NCI-H82 treated with DMSO at 0.1 percent for 48 hours (cell line): Measurements from ENCODE around the gene ADAM17.
A peak's percentile ranks its signal among the peaks of the same experiment; 100 is the strongest.
"Not testable (repeated sequence)": the region's sequence is repeated elsewhere in the genome, so short reads cannot be mapped to it uniquely, and the experiment has no call there.

Experiments used
- DNase-seq: peaks from one replicate; lab custom pipeline; 2025; ENCODE audit not compliant: unreplicated experiment; lab: John Stamatoyannopoulos, UW

Gene ADAM17

DNA sequence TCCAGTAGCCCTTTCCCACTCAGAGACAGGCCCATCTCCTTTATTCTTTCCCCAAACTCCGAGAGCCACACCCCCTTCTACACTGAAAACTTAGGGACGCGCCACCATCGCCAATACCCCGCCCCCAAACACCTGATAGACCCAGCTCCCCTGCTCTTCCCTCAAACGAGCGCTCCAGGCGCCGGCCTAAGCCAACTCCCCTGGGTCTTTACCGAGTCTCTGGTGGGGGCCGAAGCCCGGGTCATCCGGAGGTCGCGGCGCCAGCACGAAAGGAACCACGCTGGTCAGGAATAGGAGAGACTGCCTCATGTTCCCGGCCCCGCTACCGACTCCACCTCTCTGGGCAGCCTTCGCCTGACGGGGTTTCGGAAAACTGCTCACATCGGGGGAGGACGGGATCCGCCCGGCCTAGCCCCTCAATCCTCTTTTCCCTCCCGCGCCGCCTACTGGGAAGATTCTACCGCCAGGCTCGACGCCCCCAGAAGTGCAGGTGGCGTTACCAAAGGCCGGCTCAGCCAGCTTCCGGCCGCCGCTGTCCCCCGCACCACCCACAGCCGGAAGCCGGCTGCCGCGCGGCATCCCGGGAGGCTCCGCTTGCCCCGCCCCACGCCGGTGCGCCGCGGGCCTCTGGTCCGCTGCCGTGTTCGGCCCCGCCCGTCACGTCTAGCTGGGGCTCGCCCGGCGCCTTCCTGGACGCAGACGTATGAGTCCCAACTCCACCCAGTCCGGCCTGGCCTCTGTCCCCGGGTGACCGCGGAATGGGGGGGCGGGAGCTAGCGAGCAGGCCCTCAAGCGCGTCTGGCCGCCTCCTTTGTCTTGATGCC, at the start of gene ADAM17:
ADAM17 (minus strand) TSS at position 534 of the 824 bp plus-strand sequence; CDS start at position 309, 225 bp downstream.
- DNase-seq = peak; percentile 90

DNA sequence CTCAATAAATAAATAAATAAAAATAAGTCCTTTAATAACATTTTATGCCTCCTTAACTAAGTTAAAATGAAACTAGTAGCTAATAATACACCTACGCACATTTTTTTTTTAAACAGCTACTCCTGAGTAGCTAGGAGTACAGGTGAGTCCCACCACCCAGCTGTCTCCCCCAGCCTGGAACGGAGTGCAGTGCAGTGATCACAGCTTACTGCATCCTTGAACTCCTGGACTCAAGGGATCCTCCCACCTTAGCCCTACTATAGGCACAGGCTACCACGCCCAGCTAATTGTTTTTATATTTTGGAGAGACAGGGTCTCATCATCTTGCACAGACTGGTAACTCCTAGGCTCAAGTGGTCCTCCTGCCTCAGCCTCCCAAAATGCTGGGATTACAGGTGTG, 46.8 kb upstream of the ADAM17 start:
- DNase-seq = no peak

DNA sequence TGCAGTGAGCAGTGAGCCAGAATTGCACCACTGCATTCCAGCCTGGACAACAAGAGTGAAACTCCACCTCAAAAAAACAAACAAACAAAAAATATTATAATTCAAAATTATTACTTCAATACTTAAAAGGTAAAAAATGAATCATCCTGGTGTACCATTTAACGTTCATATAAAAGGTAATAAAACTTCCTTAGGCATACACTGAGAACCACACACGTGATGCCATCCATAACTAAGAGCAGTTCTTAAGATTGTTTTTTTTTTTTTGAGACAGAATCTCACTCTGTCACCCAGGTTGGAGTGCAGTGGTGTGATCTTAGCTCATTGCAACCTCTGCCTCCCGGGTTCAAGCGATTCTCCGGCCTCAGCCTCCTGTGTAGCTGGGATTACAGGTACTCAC, 45.8 kb upstream of the ADAM17 start:
- DNase-seq = no peak

DNA sequence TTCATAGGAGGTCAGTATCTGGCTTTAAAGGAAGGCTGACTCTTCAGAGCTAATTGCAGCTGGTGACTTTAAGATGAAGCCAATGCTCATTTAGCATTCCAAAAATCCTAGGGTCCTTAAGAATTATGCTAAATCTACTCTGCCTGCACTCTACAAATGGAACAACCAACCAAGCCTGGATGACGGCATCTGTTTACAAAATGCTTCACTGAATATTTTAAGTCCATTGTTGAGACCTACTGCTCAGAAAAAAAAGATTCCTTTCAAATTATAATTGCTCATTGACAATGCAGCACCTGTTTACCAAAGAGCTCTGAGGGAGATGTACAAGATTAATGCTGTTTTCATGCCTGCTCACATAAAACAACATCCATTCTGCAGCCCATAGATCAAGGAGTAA, 43.8 kb upstream of the ADAM17 start:
- no peak for DNase-seq

DNA sequence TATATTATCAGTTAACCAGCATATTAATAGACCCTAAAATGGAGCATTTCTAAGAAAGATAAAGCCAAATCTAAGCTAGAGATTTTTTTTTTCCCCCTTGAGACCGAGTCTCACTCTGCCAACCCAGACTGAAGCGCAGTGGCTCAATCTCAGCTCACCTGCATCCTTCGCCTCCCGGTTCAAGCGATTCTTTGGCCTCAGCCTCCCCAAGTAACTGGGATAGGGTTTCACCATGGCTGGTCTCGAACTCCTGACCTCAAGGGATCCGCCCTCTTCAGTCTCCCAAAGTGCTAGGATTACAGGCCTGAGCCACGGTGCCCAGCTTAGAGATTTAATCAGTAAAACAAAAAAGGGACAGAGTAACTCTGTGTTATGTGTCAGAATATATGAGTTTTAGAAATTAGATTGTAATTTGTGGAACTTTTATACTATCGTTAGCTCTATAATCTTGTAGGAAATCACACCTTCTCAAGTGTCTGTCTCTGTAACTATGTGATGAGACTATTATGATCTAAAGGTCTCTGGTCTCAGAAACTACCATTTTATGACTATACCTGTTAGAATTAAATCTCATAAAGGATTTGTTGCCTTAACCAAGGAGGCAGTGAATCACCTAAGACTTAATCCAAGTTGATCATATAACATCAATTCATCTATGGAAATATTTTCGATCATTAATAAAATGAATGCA, 41.1 kb upstream of the ADAM17 start:
- no peak for DNase-seq

DNA sequence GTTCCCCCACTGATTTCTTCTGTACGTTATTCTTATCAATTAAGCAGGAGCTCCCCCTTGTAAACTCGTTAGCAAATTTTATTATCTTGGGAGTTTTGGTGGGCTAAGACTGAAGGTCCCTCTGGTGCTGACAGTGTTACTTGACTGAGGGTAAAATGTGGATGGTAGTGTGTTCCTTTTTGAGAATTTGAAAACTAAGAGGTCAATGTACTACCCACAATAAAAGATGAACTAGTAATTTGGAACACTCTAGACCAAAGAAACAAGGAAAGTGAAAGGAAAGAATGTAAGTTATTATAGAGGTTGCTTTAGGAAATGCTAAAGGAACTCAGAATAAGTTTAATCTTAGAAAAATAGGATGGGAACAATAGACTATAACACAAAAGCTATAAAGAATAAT, 40.1 kb upstream of the ADAM17 start:
- DNase-seq = no peak

DNA sequence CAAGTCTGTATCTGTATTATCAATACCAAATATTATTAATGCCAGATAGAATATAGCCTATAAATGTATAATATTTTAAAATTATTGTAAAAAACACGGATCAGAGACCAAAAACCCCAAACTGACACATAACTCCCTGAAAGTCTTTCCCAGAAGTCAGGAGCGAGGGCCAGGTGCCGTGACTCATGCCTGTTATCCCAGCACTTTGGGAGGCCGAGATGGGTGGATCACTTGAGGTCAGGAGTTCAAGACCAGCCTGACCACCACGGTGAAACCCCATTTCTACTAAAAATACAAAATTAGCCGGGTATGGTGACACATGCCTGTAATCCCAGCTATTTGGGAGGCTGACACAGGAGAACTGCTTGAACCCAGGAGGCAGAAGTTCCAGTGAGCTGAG, 39.6 kb upstream of the ADAM17 start:
- DNase-seq = not testable (repeated sequence)

DNA sequence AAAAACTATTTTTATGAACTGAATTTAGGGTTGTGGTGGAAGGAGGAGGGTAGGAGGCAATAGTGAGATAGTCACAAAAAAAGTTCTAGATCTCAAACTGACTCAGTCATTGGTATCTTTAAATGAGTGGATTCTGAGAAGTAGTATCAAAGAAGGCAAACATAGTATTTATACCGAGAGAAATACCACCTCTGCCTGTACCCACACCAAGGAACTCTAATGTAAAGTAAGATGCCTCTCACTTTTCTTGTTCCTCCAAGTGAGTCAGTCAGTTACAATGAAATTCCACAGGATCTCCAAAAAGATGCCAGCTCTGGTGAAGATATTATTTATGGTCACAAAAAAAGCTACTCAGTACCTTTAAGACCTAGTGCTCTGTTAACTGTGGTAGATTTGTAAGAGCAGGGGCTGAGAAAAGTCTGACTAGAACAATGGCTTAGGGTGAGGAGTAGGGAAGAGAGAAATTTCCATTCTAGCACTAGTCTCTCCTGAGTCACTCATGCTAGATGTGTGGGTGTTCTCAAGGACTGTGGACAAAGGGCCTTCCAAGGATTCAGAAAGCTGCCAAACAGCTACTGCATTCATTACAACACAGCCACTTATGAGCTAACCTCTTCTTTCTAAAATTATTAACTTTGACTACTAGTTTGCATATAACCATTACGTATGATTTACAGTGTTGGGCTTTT, 38.9 kb upstream of the ADAM17 start:
- no peak for DNase-seq

DNA sequence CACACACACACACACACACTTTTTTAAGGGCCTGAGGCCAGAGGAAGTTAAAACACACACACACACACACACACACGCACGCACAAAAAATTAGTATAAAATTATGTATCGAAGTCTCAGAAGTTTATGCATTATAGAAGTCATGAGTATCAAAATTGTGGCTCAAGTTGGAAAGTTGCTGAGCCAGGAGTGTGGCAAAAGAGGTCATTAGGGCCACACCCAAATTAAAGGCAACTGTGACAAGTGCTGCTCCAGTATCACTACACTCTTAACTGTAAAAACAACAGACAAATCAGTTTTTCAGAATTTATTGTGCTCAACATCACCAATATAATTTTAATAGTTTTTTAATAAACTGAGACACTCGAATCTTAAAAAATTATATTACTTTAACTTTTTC, 38.3 kb upstream of the ADAM17 start:
- no peak for DNase-seq

DNA sequence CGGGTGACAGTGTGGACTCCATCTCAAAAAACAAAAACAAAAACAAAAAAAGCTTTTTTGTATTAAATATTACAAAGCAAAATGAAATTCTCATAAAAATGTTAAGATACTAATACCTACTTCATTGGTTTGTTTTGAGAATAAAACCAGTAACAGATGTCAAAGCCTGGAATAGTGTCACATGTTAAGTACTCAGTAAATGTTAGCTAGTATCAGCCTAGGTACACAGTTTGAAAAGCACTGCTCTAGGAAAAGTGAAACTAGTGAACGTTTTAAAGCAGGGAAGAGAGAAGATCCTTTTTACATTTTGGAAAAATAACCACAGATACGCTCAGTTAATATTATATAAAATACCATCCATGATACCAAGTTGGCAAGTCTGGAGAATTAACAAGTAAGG, 37.1 kb upstream of the ADAM17 start:
- no peak for DNase-seq

DNA sequence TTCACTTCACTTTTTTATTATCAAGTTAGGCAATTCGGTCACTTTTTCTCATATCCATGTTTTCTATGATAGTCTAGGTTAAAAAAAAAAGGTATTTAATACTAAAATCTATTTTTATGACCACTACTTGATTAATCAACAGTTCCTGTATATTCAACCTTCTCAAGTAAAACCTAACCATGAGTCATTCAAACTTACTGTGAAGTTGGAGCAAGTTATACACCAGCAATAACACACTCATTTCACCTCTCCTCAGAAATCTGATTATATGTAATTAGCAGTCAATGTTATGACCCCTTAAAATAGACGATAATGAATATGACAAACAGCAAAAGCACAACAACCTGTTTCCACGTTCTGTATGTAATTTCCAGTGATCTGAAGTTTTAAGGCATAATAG, 35.0 kb upstream of the ADAM17 start:
- no peak for DNase-seq

DNA sequence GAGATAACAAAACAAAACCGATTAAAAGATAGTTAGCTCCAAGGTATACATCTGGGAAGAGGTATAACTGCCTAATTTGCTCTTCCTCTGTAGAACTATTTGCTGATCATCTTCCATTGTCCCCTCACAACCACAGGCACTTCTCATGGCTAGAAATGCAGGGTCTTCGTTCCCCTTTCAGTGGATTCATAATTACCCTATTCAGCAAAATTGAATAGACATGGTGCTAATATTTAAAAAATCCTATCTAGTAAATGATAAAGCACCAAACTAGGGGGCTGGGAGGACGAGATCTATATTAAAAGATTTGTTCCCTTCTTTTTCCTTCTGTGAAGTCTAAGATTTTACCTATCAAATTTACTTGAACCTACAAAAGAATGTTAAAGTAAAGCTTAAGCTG, 30.8 kb upstream of the ADAM17 start:
- DNase-seq = no peak

DNA sequence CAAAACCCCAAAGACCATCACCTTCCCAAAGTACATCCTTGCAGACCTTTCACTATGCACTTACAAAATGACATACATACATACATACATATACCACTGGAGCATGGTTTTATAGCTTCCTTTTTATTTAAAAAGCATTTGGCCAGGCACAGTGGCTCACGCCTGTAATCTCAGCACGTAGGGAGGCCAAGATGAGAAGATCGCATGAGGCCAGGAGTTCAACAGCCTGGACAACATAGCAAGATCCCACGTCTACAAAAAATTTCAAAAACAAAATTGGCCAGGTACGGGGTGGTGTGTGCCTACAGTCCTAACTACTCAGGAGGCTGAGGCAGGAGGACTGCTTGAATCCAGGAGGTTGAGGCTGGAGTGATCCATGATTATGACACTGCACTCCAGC, 29.9 kb upstream of the ADAM17 start:
- no peak for DNase-seq

DNA sequence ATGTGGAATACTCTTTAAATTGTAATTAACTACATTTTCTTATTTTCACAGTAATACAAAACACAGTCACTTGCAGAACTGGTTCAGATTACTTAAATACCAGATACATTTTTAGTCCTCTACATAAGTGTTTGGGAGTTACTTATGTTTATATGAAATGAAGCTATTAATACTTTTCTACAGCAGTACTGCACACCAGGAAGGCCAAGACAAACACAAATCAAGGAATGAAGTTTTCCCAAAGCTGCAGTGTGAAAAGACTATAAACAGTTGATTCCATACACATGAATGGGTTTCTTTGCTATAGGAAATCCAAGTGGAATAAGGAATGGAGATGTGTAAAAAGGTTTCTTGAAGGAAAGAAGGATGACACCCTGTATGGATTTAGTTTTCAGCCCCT, 29.3 kb upstream of the ADAM17 start:
- DNase-seq = not testable (repeated sequence)

DNA sequence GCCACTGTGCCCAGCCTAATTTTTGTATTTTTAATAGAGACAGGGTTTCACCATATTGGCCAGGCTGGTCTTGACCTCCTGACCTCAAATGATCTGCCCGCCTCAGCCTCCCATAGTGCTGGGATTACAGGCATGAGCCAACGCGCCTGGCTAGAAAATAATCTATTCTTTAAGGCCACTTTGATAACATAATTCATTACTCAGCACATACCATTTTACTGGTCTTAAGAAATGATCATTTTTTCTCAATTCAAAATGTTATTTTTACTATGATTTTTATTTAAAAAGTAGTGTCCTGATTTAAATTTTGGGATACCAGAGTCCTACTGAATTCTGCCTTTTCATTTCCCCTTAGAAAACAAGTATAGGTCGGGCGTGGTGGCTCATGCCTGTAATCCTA, 27.0 kb upstream of the ADAM17 start:
- no peak for DNase-seq

DNA sequence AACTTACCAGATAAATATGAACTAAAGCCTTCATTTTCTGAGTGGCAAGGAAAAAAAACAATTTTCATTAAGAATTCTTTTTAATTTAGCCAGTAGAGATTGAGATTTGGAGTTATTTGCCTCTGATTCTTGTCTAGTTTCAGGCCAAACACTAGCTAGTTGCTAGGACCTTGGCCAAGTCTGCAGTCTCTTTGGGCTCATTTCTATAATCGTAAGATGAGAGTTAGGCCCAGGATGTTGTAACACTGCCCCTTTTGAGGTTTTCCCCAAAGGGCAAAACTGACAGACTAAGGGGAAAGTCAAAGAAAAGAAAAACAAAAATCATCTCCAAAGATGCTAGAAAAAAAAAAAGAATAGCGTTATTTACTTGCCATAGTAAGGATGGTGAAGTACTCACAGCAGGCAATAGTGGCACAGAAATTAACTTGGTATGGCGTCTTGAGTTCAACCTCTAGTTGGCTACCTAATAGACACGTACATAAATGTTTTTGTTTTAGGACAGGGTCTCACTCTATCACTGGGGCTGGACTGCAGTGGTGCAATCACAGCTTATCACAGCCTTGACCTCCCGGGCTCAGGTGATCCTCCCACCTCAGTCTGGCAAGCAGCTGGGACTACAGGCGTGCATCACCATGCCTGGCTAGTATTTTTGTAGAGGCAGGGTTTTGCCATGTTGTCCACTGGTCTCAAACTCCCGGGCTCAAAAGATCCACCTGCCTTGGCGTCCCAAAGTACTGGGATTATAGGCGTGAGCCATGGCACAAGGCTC, 23.0 kb upstream of the ADAM17 start:
- no peak for DNase-seq

DNA sequence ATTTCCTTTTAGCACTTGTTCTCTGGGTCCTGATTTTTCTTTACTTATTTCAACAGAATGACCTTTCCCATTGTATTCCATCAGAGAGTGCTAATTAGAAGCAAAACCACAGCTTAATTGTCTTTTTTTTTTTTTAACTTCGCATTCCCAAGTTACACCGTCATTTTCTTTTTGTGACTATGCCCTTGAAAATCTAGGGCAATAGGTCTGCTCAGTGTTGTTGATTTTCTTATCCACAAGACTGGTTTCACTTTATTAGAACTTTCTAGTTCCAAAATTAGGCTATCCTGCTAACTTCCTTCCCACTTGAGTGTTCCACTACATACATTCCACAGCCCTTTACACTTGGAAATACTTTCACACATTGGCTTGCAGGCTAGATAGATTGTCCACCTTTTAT, 18.7 kb upstream of the ADAM17 start:
- no peak for DNase-seq

DNA sequence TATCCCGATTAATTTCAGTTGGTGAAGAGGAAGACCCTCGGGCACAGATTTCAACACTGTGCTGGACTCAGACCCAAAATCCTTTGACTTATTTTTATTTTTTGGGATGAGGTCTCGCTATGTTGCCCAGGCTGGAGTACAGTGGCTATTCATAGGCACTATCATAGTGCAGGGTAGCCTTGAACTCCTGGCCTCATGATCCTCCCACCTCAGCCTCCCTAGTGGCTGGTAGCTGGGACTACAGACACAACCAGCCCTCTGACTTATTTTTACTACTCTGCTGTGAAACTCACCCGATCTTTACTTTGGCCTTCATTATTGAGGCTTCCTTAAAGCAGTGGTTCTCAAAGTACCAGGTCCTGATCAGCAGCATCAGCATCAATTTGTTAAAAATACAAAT, 18.2 kb upstream of the ADAM17 start:
- DNase-seq = no peak

DNA sequence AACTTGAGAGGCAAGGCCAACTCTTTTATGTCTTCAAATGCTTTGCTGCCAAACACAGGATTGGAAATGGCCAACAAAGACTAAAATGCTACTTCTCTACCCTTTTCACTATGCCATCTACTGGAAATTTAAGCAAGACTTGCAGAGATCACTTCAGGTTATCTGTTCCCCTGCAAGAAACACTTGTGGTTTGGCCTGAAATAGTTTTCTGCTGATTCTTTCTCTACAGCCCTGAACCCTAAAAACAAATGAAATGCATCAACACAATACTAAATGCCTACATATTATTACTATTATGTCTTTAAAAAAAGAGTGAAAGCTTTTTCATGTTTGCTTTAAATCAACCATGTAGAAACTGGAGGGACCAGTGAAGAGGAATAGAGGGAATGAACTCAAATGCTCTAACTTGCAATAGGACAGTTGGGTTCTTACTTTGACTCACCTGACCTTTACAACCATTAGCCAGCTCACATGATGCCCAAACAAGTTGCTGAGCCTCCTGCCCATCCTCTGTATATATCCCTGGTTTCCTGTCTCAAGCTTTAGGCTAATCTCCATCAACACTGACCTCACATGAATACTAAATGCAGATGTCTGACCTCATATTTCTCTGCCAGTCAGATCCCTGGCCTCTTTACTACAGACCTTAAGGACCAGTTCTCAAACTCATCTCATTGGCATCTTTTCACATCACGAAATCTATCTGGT, 17.5 kb upstream of the ADAM17 start:
- no peak for DNase-seq

DNA sequence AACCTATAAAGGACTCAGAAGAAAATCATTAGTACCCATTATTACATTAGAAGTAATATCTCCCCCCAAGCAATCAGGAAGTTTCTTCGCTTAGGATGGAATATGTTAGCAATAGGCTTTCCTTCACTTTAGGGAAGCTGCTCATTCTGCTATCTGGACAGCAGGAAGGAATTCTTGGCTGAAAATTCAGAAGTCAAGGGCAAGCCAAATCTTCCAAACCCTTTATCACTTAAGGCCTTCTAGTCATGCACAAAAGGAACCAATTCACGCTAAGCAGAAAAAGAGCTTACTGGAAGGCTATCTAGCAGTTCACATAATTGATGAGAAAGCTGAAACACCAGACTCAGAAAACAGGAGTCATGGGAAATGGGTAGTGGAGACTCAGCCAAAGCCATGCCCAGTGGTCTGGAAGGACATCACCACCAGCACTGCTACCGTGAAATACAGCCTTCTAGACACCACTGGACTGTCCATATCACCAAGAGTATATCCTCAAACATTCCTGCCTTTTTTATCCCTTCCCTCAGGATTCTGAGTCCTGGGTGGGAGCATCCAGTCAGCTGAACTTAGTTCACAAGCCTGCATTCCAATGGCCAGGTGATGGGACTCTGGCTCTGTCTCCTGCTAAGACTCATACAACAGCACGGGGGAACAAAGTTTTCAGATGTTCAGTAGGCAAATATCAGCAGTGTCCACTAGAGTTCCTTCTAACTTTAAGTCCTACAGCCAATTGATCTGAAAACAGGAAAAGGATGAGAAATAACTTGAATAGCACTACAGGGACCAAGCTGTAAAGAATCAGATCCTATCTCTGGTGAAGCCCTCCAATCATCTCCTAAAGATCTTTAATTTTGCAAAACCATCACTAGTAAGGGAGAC, 14.8 kb upstream of the ADAM17 start:
- DNase-seq = no peak
